AML-193 (cell line): ENCODE results near the gene EHD4.

Source experiments
- DNase-seq, 2 experiments: peaks; one replicate each; lab custom pipeline; 2025; lab: John Stamatoyannopoulos, UW

The EHD4 gene

DNA sequence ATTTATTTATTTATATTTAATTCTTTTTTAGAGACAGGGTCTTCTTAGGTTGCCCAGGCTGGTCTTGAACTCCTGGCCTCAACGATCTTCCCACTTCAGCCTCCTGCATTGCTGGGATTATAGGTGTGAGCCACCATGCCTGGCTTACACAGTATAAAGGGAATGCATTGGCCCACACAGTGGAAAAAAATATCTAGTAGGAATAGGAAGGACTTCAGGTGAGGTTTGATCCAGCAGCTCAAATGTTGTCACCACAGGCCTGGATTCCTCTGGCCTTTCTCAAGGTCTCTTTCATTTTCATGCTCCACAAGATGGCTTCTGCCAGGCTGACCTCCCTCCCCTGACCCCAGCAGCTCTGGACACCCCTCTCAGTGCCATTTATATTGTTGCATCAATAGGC lies 76.4 kb downstream of the EHD4 start:
- no peak for DNase-seq

- DNase-seq: no peak
Measured at GRCh38 chr15:41895491-41895890, 76.9 kb downstream of the EHD4 start.

DNA sequence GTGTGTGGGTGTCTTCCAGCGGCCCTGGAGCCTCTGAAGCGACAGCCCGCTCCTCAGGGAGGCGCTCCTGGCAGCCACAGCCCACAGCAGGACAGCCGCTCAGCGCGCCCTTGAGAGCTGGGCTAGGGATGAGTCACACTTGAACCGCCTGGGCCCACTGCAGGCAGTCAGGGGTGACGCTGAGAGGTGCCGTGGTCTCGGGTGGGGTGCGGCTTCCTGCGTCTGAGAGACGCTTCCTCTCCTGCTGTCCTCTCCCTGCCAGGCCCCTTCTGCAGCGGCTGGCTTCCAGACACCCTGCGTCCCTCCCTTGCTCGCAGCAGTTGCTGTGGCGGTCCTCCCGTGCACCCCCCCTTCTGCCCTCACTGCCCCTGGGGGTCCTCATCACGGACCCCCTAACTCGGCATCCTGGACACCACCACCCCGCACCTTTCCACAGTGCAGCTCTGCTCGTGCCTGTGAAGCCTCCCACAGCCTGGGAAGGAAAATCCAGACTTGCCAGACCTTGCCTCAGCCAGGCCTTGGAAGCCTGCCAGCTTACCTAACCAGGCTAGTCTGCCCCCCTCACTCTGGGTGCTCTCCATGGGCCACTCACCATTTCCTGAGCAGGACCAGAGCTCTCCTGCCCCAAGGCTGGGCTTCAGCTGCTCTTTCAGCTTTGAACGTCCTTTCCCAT lies 77.4 kb downstream of the EHD4 start:
- DNase-seq: peak in 1 of 2 experiments; percentile 18

DNA sequence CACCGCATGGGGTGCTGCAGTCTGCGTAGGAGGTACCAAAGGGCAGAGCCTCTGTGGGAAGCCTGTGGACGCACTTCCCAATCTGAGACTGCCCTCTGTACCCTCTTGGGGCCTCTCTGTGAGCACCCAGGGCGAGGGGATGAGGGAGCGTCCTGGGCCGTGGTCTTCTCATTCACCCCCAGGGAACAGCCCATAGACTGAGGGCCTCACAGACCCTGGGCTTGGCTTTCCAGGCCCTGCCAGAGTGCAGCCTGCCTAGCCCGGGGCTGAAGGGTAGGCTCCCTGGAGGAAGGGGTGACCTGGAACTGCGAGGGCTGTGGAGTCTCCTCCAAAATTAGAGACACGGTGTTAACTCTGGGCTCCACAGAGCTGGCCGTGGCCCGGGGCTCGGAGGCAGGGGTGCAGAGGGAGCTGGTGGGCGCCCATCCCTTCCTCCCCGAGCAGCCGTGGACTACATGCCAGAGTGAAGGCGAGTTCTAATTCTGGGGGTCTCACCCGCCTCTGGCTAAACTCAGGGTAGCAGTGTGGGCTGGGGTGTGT lies 78.0 kb downstream of the EHD4 start:
- DNase-seq: no peak

DNA sequence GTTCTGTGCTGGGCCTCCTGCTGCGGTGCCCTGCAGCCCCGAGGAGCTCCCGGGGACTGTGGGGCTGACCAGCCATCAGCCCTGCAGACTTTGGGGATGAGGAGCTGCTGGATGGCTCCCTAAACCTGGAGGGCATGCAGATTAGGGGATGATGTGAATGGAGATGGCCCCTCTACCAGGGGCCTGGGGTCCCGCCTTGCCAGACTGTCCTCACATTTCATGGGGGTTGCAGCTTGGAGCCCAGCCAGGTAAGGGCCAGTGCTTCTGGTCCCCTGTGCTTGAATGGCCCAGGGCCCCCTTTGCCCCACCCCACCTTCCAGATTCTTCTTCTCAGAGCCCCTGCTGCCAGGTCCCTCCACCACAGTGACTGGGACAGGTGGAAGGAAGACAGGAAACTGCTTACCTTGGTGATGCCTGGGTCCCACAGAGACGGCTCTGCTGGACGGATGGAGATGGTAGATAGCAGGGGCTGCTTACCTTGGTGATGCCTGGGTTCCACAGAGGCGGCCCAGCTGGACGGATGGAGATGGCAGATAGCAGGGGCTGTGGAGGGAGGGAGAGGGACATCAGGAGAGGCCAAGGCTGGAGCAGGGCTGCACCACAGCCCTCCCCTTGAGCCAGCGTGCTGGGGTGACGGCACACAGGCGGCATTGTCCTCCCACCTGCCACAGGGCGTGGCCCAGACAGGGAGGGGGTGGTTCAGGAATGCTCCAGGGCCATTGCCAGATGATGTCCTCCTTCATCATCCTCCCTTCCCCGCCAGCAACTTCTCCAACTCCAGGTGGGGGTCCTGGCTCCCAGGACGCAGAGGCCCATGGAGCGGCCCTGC lies 78.7 kb downstream of the EHD4 start, which contains the start of gene SPTBN5:
TSS of gene SPTBN5 (minus strand) at position 632 of the 829 bp plus-strand sequence. CDS start at position 76, 556 bp downstream.
- DNase-seq: no peak

- DNase-seq: no peak
Measured at GRCh38 chr15:41892621-41893421, 79.5 kb downstream of the EHD4 start.

GRCh38 chr15:41891946-41892345 lies 80.4 kb downstream of the EHD4 start:
- DNase-seq: no peak

DNA sequence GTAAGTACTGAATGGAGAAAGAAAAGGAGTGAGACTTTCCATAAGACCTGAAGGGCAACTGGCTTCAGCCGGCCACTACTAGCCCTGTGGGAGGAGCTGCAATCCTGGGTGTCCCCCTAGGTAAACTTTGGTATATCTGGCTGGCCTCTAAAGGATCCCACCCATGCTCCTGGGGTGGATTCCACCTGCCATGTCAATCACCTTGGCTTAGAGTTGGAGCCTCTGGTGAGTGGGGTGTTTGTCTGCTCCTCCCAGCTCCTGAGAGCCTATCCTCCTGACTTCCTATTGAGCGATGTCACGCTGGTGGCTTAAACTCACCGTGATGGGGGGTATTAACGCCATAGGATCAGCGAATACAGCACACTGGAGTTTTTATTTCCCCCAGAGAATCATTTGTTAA lies 81.1 kb downstream of the EHD4 start:
- DNase-seq: no peak

- no peak for DNase-seq
Measured at GRCh38 chr15:41890050-41890690, 82.2 kb downstream of the EHD4 start.

DNA sequence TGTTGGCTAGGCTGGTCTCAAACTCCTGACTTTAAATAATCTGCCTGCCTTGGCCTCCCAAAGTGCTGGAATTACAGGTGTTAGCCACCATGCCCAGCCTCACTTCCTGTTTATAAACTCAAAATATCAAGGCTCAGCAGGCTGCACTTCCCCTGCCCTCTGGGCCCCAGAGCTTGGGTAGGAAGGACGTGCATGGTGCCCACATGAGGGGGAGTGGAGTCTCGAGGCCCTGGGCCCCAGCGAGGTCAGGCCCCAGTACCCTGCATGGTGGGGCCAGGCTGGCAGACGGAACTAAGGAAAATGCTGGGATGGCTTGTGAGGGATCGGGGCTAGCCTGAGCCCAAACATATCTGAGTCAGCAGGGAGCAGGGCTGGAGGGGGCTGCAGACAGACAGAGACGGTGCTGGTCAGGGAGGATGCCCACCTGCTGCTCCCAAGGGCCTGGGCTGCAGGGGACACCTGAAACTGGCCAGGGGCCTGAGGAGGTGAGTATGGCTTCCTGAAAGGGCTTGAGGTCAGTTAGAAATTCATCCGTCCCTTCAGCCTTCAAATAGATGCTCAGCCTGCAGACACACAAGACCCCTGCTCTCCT lies 83.6 kb downstream of the EHD4 start:
- DNase-seq: no peak

DNA sequence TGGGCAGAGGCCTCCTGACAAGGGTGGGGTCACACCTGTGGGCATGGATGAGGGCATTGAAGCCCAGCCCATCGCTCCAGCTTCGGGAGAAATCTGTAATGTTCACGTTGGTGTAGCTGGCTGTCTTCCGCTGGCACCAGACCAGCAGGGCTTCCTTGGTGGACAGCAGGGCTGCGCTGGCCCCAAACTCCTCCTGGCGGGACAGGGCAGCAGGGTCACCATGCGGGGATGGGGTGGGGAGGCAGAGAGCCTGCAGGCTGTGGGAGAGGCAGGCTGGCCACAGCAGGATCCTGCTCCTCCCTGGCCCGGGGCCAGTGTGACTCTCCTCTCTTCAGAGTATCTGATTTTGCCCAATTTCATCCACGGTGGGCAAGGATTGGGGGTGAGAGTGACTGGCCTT lies 84.5 kb downstream of the EHD4 start:
- no peak for DNase-seq

GRCh38 chr15:41887161-41887560 lies 85.2 kb downstream of the EHD4 start:
- DNase-seq: no peak

DNA sequence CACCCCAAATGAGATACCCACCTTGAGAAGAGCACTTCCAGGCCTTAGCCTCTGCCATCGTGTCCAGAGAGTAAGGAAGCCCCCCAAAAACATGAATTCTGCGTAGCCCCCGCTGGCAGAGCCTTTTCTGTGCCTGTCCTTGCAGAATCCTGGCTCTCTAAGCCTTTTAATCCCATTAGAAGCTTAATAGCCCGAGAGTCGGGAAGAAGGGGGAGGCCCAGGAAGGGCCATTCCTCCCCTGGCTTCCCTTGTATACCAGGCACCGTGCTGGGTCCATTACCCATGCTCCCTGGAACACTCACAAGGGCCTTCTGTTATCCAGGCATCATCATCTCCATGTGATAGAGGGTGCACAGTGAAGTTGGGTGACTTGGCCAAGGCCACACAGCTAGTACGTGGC lies 85.6 kb downstream of the EHD4 start:
- no peak for DNase-seq

GRCh38 chr15:41885841-41886240 lies 86.5 kb downstream of the EHD4 start:
- no peak for DNase-seq

GRCh38 chr15:41885321-41885720 lies 87.0 kb downstream of the EHD4 start:
- DNase-seq: no peak

DNA sequence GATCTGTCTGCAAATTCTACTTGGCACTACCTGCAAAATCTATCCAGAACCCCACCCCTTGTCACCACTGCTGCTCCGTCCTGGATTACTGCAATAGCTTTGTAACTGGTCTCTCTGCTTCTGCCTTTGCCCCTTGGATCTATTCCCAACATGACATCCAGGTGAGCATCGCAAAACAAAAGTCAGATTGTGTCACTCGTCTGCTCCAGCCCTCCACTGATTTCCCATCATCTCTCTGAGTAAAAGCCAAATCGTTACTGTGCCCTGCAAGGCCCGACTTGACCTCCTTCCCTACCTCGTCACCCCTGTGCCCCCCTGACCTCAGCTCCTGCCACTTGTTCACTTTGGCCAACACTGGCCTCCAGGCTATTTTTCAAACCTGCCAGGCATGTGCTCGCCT lies 87.9 kb downstream of the EHD4 start:
- no peak for DNase-seq

- no peak for DNase-seq
Measured at GRCh38 chr15:41883484-41883825, 88.9 kb downstream of the EHD4 start.

DNA sequence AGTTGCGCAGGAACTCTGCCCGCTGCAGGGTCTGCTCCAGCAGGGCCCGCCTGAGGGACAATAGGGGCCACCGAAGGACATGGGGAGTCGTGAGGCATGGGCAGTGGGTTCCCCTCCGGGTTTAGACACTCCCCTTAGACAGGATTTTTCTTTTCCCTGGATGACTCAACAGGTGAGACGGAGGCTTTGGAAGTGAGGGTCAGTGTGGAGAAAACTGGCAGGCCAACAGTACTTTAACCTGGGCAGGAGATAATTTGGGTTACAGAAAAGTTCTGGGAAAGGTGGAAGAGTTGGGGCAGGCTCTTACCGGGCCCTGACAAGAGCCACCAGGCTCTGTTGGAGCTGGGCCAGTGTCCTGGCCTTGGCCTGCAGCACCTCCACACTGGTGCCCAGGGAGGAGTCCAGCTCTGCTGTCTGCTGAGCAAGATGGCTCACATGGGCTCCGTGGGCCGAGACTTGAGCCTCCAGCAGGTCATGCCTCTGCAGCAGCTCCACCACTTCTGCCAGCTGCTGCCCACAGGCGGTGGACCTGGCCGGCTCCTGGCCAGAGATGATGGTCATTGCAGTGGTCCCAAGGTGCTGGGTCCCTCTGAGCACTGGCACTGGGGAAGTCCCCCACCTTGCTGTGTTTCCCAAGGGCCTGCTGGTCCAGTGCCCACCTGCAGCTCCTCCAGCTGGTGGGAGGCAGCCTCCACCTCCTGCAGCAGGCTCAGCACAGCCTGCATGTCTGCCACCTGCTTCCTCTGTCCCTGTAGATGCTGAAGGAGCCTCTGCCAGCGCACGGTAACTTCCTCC lies 89.5 kb downstream of the EHD4 start:
- no peak for DNase-seq

DNA sequence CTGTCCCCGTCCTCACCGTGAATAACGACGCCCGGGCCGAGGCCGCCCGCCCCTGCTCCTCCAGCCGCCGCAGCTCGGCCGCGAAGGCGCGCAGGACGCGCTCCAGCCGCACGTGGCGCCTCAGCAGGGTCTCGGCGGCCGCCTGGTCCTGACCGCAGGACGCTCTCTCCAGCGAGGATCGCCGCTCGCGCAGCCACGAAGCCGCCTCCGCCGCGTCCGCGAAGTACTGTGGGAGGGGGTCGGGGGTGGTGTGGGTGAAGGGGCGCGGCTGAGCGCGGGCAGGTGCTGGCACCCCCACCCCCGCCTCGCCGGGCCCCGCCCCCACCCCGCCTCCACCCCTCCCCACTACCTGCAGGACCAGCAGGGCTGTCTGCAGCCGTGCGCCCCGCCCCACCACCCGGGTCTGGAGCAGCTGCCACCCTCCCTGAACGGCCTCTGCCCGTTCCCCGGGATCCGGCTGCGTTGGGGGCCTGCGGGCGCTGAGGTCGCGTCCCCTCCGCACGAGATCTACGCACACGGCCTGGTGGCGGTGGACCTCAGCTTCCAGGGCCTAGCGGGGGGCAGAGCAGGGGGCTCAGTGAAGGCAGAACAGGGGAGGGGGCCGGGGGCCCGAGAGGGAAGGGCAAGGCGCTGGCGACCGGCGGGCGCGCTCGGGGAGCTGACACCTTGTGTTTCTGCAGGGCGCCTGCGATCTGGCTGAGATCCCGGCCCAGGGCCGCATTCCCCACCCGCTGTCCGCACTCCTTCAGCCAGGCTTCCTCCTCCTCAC lies 90.3 kb downstream of the EHD4 start:
- DNase-seq: no peak

DNA sequence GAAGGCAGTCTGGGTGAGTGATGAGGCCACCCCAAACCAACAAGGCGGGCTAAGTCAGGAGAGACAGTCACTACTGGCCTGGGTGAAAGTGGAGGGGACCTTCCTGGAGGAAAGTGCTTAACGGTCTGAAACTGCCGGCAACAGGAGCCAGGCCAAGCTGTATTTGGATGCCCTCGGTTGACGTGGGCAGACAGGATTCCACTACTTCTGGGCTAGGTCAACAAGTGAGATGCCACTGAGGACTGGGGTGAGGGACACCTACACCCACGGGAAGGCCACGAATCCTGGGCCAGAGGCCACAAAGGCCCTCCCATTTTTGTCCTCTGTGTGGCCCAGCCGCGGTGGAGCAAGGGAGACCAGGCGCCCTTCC lies 90.8 kb downstream of the EHD4 start:
- DNase-seq: no peak
